GF-D8 (cell line): ENCODE measurements around the gene DIAPH1.
A peak's percentile ranks its signal among the peaks of the same experiment; 100 is the strongest.

Source experiments
- DNase-seq: peaks from one replicate; lab custom pipeline; 2025; lab: John Stamatoyannopoulos, UW

The DIAPH1 gene

DNA sequence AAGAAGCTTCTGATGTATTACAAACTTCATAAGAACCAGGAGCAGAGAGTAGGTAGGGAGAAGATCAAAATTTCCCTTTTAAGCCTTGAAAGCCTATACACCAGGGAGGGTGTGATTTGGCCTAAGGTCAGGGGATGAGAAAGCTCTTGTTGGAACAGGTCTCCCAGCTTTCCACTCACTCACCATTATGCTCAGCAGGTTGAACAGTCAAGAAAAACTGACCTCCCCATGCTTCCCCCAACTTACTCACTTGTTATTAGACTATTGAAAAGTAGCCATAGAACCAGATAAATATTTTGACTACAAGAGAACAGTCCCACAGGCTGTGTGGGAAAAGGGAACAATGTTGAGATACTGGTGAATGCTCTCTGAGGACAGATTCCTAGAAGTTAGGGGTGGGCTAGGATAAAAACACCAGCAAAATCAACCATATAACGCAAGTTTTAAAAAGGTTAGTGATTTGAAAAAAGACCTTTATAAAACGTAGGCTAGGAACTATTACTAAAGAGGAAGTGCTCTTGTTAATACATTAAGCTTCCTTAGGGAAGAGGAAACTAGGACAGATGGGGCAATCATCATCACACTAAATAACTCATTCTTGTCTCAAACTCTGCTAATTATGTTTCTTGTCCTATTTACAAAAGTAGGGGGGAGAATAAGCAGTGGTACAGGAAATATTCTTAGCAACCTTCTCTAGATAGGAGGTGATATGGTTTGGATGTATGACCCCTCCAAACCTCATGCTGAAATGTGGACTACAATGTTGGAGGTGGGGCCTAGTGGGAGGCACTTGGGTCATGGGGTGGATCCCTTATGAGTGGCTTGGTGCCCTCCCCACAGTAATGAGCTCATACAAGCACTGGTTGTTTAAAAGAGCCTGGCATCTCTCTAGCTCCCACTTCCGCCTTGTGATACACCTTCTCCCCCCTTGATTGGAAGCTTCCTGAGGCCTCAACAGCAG, 98.9 kb downstream of the DIAPH1 start:
- peak; percentile 25 for DNase-seq

DNA sequence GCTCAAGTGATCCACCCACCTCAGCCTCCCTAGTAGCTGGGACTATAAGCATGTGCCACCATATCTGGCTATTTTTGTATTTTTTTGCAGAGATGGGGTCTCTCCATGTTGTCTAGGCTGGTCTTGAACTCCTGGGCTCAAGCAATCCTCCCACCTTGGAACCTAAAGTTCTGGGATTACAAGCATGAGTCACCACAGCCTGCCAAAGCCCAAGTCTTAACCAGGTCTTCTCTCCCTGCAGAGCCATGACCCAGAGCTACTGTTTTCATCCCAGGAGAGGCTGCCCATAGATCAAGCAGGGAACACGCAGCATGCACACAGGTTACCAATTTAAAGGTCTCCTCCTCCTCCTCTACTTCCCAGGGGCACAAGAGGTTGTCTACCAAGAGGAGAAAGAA, 100.2 kb downstream of the DIAPH1 start:
- DNase-seq = no peak

GRCh38 chr5:141517880-141518617, 100.8 kb downstream of the DIAPH1 start:
- no peak for DNase-seq

GRCh38 chr5:141517312-141517711, 101.5 kb downstream of the DIAPH1 start:
- no peak for DNase-seq

- DNase-seq = no peak
Measured at GRCh38 chr5:141516672-141517025, 102.2 kb downstream of the DIAPH1 start.

GRCh38 chr5:141515946-141516671, 102.7 kb downstream of the DIAPH1 start:
- no peak for DNase-seq

DNA sequence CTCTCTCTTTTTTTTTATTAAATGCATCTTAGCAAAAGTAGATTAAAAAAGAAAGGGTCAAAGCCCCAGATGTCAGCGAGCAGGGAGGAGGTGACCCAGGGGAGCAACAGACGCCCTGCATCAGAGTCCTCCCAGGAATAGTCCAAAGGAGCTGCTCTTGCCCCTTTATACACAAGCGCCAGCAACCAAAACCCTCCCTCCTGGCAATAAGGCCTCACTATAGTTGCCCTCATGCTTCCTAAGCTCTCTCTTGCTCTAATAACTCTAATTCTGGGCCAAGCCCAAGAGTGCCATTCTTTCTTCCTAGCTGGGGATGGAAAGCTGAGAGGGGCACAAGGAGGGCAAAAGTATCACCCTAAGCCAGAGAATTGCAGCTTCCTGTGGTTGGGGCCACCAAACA, 103.7 kb downstream of the DIAPH1 start:
- DNase-seq = no peak

DNA sequence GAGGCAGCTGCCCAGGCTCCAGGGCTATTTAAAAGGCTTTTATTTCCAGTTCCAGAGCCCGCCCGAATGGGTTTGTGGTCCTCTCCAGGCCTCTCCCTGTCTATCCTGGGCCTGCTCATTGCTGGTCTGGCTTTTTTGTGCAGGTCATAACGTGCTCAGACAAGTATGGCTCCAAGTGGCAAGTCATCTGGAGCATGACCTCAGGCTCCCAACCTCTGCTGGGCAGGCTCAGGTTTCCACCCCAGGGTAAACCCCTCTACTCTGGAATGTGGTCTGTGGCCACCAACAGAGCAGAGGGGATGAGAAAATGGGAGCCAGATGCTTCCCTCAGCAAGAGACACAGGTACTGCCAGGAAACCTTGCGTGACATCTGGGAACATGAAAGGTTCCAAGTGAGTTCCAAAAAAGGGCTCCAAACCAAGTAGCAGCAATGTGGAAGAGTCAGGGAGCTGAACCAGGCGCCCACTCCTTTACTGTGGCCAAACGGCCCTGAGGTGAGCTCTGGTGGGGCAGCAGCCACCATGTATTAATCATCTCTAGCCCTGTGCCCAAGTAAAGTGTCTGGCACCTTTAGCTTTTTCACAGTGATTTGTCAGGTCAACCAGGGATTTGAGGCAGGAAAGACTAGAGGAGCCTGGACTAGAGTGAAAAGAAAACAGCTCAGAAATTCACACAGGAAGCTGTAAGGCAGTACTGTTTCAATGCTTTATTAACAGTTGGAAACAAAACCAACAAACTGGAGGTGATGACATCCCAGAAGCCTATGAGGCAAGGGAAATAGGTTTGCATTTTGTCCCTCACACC, 104.3 kb downstream of the DIAPH1 start:
- DNase-seq = no peak

DNA sequence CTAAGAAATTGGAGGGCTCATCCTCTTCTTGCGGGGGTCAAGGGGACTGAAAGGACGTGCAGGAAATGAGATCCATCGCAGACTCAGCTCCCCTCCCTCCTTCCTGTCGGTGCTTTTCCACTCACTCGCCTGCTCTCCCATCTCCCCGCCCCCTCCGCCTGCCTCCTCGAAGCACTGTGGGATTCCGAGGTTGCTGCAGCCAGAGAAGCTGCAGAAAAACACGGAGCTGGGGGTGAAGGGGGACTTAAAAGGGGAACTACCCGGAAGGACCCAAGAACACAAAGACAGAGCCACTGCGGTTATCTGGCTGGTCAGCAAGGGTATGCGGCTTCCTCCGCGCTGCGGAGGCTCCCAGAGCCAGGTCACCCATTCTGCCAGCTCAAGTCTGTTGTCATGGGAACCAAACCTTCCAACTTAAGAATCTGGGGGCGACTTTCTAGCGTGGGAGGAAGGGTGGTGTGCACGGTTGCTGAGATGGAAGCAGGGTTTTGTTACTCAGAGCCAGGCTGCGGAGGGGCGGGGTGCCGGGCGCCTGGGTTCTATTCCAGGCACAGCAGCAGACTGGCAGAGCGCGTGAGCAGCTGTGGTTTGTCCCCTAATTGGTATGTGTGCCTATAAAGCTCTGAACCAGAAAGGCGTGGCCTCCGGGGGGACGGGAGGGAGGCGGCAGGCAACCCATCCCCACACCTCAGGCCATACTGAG, 105.0 kb downstream of the DIAPH1 start:
- no peak for DNase-seq

DNA sequence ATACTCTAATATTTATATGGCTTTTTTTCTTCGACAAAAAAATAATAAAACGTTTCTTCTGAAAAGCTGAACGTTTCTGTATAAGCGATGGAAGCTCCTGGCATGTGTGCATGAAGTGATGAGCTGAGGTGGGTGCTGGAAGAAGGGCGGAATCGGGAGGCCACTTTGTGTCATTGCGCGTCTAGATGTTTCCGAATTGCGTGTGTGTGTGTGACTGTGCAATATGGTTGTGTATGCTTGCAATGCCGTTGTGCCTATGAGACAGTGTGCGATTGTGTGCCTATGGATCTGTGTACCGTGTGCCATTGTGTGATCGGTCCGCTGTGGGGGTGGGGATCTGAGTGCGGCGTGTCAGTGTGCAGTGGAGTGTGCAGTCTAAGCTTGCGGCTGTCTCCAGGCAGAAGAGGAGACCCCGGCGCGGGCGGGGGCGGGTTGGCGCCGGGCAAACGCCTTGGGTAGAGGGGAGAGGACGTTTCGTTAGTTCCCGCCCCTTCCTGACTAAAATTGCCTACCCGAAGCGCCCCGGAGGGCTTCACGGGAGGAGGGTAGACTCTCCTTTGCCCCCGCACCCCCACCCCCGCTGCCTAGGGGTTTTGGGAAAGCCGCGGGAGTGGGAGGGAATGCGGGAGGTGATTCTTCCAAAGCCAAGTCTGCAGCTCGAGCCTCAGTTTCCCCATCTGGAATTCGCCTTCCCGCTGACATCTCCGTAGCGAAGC, 105.7 kb downstream of the DIAPH1 start:
- no peak for DNase-seq

GRCh38 chr5:141512390-141512910, 106.3 kb downstream of the DIAPH1 start:
- no peak for DNase-seq

- DNase-seq = no peak
Measured at GRCh38 chr5:141511771-141512325, 107.0 kb downstream of the DIAPH1 start.

DNA sequence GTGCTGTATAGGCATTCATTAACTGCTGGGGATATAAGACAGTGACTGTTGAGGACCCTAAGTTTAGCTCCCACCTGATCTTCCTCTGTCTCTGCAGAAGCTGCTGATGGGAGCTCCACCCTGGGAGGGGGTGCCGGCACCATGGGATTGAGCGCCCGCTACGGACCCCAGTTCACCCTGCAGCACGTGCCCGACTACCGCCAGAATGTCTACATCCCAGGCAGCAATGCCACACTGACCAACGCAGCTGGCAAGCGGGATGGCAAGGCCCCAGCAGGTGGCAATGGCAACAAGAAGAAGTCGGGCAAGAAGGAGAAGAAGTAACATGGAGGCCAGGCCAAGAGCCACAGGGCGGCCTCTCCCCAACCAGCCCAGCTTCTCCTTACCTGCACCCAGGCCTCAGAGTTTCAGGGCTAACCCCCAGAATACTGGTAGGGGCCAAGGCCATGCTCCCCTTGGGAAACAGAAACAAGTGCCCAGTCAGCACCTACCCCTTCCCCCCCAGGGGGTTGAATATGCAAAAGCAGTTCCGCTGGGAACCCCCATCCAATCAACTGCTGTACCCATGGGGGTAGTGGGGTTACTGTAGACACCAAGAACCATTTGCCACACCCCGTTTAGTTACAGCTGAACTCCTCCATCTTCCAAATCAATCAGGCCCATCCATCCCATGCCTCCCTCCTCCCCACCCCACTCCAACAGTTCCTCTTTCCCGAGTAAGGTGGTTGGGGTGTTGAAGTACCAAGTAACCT, 107.8 kb downstream of the DIAPH1 start:
- no peak for DNase-seq

- DNase-seq = no peak
Measured at GRCh38 chr5:141510160-141510559, 108.6 kb downstream of the DIAPH1 start.

GRCh38 chr5:141508798-141509611, 109.8 kb downstream of the DIAPH1 start:
- DNase-seq = peak; percentile 88

GRCh38 chr5:141508440-141508797, 110.4 kb downstream of the DIAPH1 start:
- no peak for DNase-seq

GRCh38 chr5:141507387-141508091, 111.3 kb downstream of the DIAPH1 start:
- peak; percentile 67 for DNase-seq
